SK-N-SH (cell line): ENCODE data around the gene HLA-DOB. TPM values are rescaled to one million over a fixed set of nuclear protein-coding genes. Genes with fewer than 3 reads are reported as not detected.

Source experiments
- CTCF ChIA-PET: fragments of 300-600, 350-600 bp; formaldehyde crosslinking; extraction: SDS; loops from one replicate; lab custom pipeline; 2021; lab: Yijun Ruan, JAX
- POLR2A ChIA-PET: fragments of 350-600 bp; sonication (Branson Sonifier 250); formaldehyde crosslinking; extraction: SDS; loops from one replicate; lab custom pipeline; 2020; ENCODE audit warnings: antibody characterized with exemption, inconsistent platforms; lab: Yijun Ruan, JAX
- DNase-seq: peaks from one replicate; pipeline ENCODE4 v3.0.0; 2012
- H2AFZ ChIP-seq: fragments of 200-600 bp; sonication (generic); 2 replicates; pipeline ENCODE4 v1.8.1; 2016; ENCODE audit warnings: antibody characterized with exemption, mild to moderate bottlenecking, low read depth
- H3F3A ChIP-seq: fragments of 200-600 bp; sonication (generic); replicated peaks from 2 replicates; pipeline ENCODE3; 2016; ENCODE audit warnings: antibody characterized with exemption, mild to moderate bottlenecking; ENCODE audit not compliant: insufficient read depth
- H3K27ac ChIP-seq, 2 experiments: fragments of 200-500 bp in 1 of 2; fragments of 200-600 bp in 1 of 2; sonication (Bioruptor generic) in 1 of 2; sonication (generic), shearing (Covaris generic) in 1 of 2; 2 replicates each; pipeline versions ENCODE4 v1.5.1 to v1.6.1; 2014 to 2016; ENCODE audit warnings: low read depth in 2 of 2, inconsistent platforms in 1 of 2, low read length in 1 of 2, mild to moderate bottlenecking in 1 of 2, mixed read lengths in 1 of 2
- H3K27me3 ChIP-seq: fragments of 200-600 bp; sonication (generic), shearing (Covaris generic); 2 replicates; pipeline ENCODE4 v1.6.1; 2016; ENCODE audit warnings: mixed run types; ENCODE audit not compliant: insufficient read depth
- H3K36me3 ChIP-seq, 2 experiments: fragments of 200-500 bp in 1 of 2; fragments of 200-600 bp in 1 of 2; sonication (Bioruptor generic) in 1 of 2; sonication (generic) in 1 of 2; replicated peaks in 1 of 2; 2 replicates each; pipeline versions ENCODE3 to v1.5.1; 2014 to 2016; ENCODE audit warnings: low read length in 1 of 2, mild to moderate bottlenecking in 1 of 2; ENCODE audit not compliant: insufficient read depth in 2 of 2, control insufficient read depth in 1 of 2
- H3K4me1 ChIP-seq, 2 experiments: fragments of 200-500 bp in 1 of 2; fragments of 200-600 bp in 1 of 2; sonication (Bioruptor generic) in 1 of 2; sonication (generic), shearing (Covaris generic) in 1 of 2; 2 replicates each; pipeline versions ENCODE4 v1.5.1 to v1.6.1; 2014 to 2016; ENCODE audit warnings: low read depth in 1 of 2, low read length in 1 of 2, mixed run types in 1 of 2; ENCODE audit not compliant: insufficient read depth in 2 of 2, control insufficient read depth in 1 of 2
- H3K4me2 ChIP-seq: fragments of 200-600 bp; sonication (generic), shearing (Covaris generic); 2 replicates; pipeline ENCODE4 v1.6.1; 2017; ENCODE audit warnings: mixed run types
- H3K4me3 ChIP-seq, 2 experiments: fragments of 200-500 bp in 1 of 2; fragments of 200-600 bp in 1 of 2; sonication (Bioruptor generic) in 1 of 2; sonication (generic), shearing (Covaris generic) in 1 of 2; 2 replicates each; pipeline versions ENCODE4 v1.5.1 to v1.8.1; 2014 to 2016; ENCODE audit warnings: low read depth in 2 of 2, inconsistent platforms in 1 of 2, low read length in 1 of 2, mild to moderate bottlenecking in 1 of 2, mixed read lengths in 1 of 2, moderate library complexity in 1 of 2
- H3K79me2 ChIP-seq: fragments of 200-600 bp; sonication (generic); 2 replicates; pipeline ENCODE4 v1.8.1; 2017; ENCODE audit warnings: mild to moderate bottlenecking; ENCODE audit not compliant: insufficient read depth
- H3K9ac ChIP-seq: fragments of 200-600 bp; sonication (generic); 2 replicates; pipeline ENCODE4 v1.6.1; 2017; ENCODE audit warnings: mixed run types
- H3K9me2 ChIP-seq: fragments of 200-600 bp; sonication (generic); 2 replicates; pipeline ENCODE4 v1.6.1; 2017; ENCODE audit warnings: mixed run types
- H3K9me3 ChIP-seq: fragments of 200-600 bp; sonication (generic); 2 replicates; pipeline ENCODE4 v1.6.1; 2017; ENCODE audit warnings: mixed run types, mild to moderate bottlenecking, moderate library complexity
- H4K20me1 ChIP-seq: fragments of 200-600 bp; sonication (generic); 2 replicates; pipeline ENCODE4 v1.6.1; 2017; ENCODE audit warnings: mild to moderate bottlenecking, mixed run types; ENCODE audit not compliant: insufficient read depth
- ELF1 ChIP-seq: IDR thresholded peaks from 2 replicates; pipeline ENCODE4 v1.4.0; 2012
- EZH2phosphoT487 ChIP-seq: fragments of 200-600 bp; sonication (generic); IDR thresholded peaks from 2 replicates; pipeline ENCODE4 v1.6.1; 2017; ENCODE audit warnings: low read depth, mixed run types, mild to moderate bottlenecking, antibody characterized with exemption, moderate library complexity, borderline replicate concordance
- FOXJ3 ChIP-seq: sonication (generic); formaldehyde crosslinking; IDR thresholded peaks from 2 replicates; pipeline ENCODE4 v1.5.1; 2020; ENCODE audit warnings: mild to moderate bottlenecking, missing genetic modification reagents
- GABPA ChIP-seq: IDR thresholded peaks from 2 replicates; pipeline ENCODE4 v1.4.0; 2012; ENCODE audit warnings: low read depth, mild to moderate bottlenecking
- GATA2 ChIP-seq: sonication (generic); formaldehyde crosslinking; IDR thresholded peaks from 2 replicates; pipeline ENCODE4 v1.5.0; 2020; ENCODE audit warnings: mild to moderate bottlenecking, missing genetic modification reagents
- MEF2A ChIP-seq: IDR thresholded peaks from 2 replicates; pipeline ENCODE4 v1.4.0; 2012; ENCODE audit warnings: low read depth, borderline replicate concordance
- MXI1 ChIP-seq: IDR thresholded peaks from 2 replicates; pipeline ENCODE4 v1.6.1; 2012; ENCODE audit warnings: mild to moderate bottlenecking, low read depth, low read length, improper control_type of control experiment
- NFIC ChIP-seq: IDR thresholded peaks from 2 replicates; pipeline ENCODE4 v1.4.0; 2012; ENCODE audit warnings: borderline replicate concordance
- NRF1 ChIP-seq: IDR thresholded peaks from 2 replicates; pipeline ENCODE4 v1.6.1; 2012; ENCODE audit warnings: low read depth, mild to moderate bottlenecking, low read length
- RAD21 ChIP-seq: IDR thresholded peaks from 2 replicates; pipeline ENCODE4 v1.6.1; 2012; ENCODE audit warnings: mild to moderate bottlenecking, low read length
- RFX5 ChIP-seq: IDR thresholded peaks from 2 replicates; pipeline ENCODE4 v1.6.1; 2012; ENCODE audit warnings: mild to moderate bottlenecking, improper control_type of control experiment, low read length
- SIN3A ChIP-seq: IDR thresholded peaks from 2 replicates; pipeline ENCODE4 v1.6.1; 2012; ENCODE audit warnings: low read depth, mild to moderate bottlenecking, low read length, moderate library complexity, borderline replicate concordance
- SMC3 ChIP-seq: IDR thresholded peaks from 2 replicates; pipeline ENCODE4 v1.6.1; 2012; ENCODE audit warnings: low read depth, low read length, improper control_type of control experiment
- TAF1 ChIP-seq: IDR thresholded peaks from 2 replicates; pipeline ENCODE4 v1.6.1; 2012; ENCODE audit warnings: low read depth, mild to moderate bottlenecking, low read length, moderate library complexity, borderline replicate concordance
- TCF12 ChIP-seq: IDR thresholded peaks from 2 replicates; pipeline ENCODE4 v1.4.0; 2012
- TEAD4 ChIP-seq: IDR thresholded peaks from 2 replicates; pipeline ENCODE4 v1.4.0; 2012; ENCODE audit warnings: mild to moderate bottlenecking, borderline replicate concordance; ENCODE audit not compliant: insufficient read depth
- YY1 ChIP-seq: IDR thresholded peaks from 2 replicates; pipeline ENCODE4 v1.4.0; 2012; ENCODE audit warnings: low read depth, mild to moderate bottlenecking
- WGBS: methylation state at CpG from one replicate; pipeline ENCODE4 v1.1.6; 2017; ENCODE audit warnings: low lambda C conversion rate; 5-methylcytosine and 5-hydroxymethylcytosine counted together
- polyA plus RNA-seq, 3 experiments: library from polyadenylated mRNA; depleted of rRNA; stranded (reverse); fragments of >200 nt; gene quantifications; 2 replicates each; pipeline ENCODE4 v1.2.3, GENCODE V29; 2012
- TF ChIP-seq, protein P1 (sequence below): fragments of 150-350 bp; IDR thresholded peaks from 2 replicates; pipeline ENCODE4 v1.6.1; 2016; ENCODE audit warnings: mild to moderate bottlenecking, low read depth, low read length
- TF ChIP-seq, protein P2 (sequence below): IDR thresholded peaks from 2 replicates; pipeline ENCODE4 v1.6.1; 2012; ENCODE audit warnings: mild to moderate bottlenecking, low read depth, low read length, moderate library complexity
- TF ChIP-seq, protein P3 (sequence below): fragments of 200-600 bp; sonication (generic); IDR thresholded peaks from 2 replicates; pipeline ENCODE4 v1.6.1; 2017; ENCODE audit warnings: antibody characterized with exemption, mild to moderate bottlenecking, moderate library complexity
- TF ChIP-seq, protein P4 (sequence below): IDR thresholded peaks from 2 replicates; pipeline ENCODE4 v1.4.0; 2012; ENCODE audit warnings: low read depth, borderline replicate concordance
- TF ChIP-seq, protein P5 (sequence below): IDR thresholded peaks from 2 replicates; pipeline ENCODE4; 2012

The HLA-DOB gene
- polyA plus RNA-seq, 1 of the 3 experiments (the other 2 are of a cell fraction): not detected

DNA sequence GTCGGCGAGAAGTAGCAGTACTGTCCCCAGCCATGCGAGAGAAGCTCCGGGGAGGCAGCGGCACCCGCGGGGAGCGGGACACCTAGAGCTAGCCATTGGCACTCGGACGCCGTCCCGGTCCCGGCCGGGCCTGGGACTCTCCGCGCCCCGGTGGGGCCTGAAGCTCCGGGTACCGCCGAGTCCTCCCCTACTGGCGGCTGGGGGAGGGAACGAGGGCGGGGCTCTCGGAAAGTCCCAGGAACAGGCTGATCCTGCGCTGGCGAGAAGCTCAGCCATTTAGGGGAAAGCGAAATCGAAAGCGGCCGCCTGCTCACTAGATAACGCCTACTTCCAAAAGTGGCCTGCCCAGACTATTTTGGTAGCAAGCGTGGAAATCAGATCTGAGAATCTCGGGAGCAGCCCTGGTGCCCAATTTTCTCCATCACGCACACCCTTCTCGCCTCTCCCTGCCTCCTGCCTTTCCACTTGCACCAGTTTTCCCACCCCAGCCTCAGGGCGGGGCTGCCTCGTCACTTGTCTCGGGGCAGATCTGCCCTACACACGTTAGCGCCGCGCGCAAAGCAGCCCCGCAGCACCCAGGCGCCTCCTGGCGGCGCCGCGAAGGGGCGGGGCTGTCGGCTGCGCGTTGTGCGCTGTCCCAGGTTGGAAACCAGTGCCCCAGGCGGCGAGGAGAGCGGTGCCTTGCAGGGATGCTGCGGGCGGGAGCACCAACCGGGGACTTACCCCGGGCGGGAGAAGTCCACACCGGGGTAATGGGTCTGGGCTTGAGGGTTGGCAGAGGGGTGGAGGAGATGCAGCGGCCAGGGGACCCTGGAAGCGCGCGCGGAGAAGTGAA, 37.0 kb upstream of the HLA-DOB start, which contains the start of the genes PSMB9 and TAP1:
Gene PSMB9, plus strand, starts transcription at position 652 of the 835 bp plus-strand sequence. Its CDS starts 38 bp downstream, at position 690.
Gene TAP1, minus strand, starts transcription at position 164 of the 835 bp plus-strand sequence. Its CDS starts 68 bp downstream, at position 96.
- Histone ChIP-seq H3K9me3 (no peaks in the 10 kb centered on the region), H3K79me2 (peaks cover 4% of the 10 kb centered on the region; the same call in 1 of the 2 replicates), H3K9me2 (no peaks in the 10 kb centered on the region), H3K9ac (peak within 1 kb of the TSS; percentile 71), H2AFZ (peak within 1 kb of the TSS; percentile 93), H3K4me1 (peaks cover 0 to 14% of the 10 kb centered on the region in 2 experiments; a peak in 1 of 4 replicates), H3K36me3 (peaks cover 3 to 7% of the 10 kb centered on the region in 2 experiments), H3K4me2 (peak within 1 kb of the TSS; percentile 99), H3K27me3 (no peaks in the 10 kb centered on the region), H3K4me3 (peak within 1 kb of the TSS; percentile 88 to 89), H3F3A (peaks cover 8% of the 10 kb centered on the region), H4K20me1 (no peaks in the 10 kb centered on the region), H3K27ac (peak within 1 kb of the TSS; percentile 83 to 90)
- ChIA-PET POLR2A (interaction anchor here (0.9 to 1.5 kb wide), 2 partner anchors 10 to 118 kb away, joined by 3 to 4 read pairs; no protein-coding TSS in a partner anchor), CTCF (interaction anchor here (0.8 to 8.3 kb wide), 11 partner anchors 10 to 395 kb away, joined by 3 to 137 read pairs (median 7); partner anchors contain the start of genes HLA-DMA, PSMB8 and TAP2)
- peak; percentile 87 for DNase-seq
- 1% methylated on average over 38 of the region's 68 CpGs for whole genome bisulfite sequencing
- TF ChIP-seq SIN3A (peak; percentile 62; the same call in 1 of the 2 replicates), EZH2phosphoT487 (no peak), MXI1 (peak; percentile 48; the same call in 1 of the 2 replicates), TEAD4 (no peak), NRF1 (peak; percentile 17; the same call in 1 of the 2 replicates), GATA2 (CRISPR knock-in tag) (no peak), YY1 (peak; percentile 55; the same call in 1 of the 2 replicates), MEF2A (no peak), GABPA (no peak), TCF12 (no peak), RAD21 (peak; percentile 46), SMC3 (peak; percentile 60), RFX5 (peak; percentile 99), ELF1 (no peak), TAF1 (peak; percentile 44), FOXJ3 (no peak), NFIC (no peak)
- TF ChIP-seq, protein P1, sequence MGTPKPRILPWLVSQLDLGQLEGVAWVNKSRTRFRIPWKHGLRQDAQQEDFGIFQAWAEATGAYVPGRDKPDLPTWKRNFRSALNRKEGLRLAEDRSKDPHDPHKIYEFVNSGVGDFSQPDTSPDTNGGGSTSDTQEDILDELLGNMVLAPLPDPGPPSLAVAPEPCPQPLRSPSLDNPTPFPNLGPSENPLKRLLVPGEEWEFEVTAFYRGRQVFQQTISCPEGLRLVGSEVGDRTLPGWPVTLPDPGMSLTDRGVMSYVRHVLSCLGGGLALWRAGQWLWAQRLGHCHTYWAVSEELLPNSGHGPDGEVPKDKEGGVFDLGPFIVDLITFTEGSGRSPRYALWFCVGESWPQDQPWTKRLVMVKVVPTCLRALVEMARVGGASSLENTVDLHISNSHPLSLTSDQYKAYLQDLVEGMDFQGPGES: no peak
- TF ChIP-seq, protein P2, sequence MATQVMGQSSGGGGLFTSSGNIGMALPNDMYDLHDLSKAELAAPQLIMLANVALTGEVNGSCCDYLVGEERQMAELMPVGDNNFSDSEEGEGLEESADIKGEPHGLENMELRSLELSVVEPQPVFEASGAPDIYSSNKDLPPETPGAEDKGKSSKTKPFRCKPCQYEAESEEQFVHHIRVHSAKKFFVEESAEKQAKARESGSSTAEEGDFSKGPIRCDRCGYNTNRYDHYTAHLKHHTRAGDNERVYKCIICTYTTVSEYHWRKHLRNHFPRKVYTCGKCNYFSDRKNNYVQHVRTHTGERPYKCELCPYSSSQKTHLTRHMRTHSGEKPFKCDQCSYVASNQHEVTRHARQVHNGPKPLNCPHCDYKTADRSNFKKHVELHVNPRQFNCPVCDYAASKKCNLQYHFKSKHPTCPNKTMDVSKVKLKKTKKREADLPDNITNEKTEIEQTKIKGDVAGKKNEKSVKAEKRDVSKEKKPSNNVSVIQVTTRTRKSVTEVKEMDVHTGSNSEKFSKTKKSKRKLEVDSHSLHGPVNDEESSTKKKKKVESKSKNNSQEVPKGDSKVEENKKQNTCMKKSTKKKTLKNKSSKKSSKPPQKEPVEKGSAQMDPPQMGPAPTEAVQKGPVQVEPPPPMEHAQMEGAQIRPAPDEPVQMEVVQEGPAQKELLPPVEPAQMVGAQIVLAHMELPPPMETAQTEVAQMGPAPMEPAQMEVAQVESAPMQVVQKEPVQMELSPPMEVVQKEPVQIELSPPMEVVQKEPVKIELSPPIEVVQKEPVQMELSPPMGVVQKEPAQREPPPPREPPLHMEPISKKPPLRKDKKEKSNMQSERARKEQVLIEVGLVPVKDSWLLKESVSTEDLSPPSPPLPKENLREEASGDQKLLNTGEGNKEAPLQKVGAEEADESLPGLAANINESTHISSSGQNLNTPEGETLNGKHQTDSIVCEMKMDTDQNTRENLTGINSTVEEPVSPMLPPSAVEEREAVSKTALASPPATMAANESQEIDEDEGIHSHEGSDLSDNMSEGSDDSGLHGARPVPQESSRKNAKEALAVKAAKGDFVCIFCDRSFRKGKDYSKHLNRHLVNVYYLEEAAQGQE: peak; percentile 90
- TF ChIP-seq, protein P3, sequence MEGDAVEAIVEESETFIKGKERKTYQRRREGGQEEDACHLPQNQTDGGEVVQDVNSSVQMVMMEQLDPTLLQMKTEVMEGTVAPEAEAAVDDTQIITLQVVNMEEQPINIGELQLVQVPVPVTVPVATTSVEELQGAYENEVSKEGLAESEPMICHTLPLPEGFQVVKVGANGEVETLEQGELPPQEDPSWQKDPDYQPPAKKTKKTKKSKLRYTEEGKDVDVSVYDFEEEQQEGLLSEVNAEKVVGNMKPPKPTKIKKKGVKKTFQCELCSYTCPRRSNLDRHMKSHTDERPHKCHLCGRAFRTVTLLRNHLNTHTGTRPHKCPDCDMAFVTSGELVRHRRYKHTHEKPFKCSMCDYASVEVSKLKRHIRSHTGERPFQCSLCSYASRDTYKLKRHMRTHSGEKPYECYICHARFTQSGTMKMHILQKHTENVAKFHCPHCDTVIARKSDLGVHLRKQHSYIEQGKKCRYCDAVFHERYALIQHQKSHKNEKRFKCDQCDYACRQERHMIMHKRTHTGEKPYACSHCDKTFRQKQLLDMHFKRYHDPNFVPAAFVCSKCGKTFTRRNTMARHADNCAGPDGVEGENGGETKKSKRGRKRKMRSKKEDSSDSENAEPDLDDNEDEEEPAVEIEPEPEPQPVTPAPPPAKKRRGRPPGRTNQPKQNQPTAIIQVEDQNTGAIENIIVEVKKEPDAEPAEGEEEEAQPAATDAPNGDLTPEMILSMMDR: peak; percentile 64
- TF ChIP-seq, protein P4, sequence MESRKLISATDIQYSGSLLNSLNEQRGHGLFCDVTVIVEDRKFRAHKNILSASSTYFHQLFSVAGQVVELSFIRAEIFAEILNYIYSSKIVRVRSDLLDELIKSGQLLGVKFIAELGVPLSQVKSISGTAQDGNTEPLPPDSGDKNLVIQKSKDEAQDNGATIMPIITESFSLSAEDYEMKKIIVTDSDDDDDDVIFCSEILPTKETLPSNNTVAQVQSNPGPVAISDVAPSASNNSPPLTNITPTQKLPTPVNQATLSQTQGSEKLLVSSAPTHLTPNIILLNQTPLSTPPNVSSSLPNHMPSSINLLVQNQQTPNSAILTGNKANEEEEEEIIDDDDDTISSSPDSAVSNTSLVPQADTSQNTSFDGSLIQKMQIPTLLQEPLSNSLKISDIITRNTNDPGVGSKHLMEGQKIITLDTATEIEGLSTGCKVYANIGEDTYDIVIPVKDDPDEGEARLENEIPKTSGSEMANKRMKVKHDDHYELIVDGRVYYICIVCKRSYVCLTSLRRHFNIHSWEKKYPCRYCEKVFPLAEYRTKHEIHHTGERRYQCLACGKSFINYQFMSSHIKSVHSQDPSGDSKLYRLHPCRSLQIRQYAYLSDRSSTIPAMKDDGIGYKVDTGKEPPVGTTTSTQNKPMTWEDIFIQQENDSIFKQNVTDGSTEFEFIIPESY: no peak
- TF ChIP-seq, protein P5, sequence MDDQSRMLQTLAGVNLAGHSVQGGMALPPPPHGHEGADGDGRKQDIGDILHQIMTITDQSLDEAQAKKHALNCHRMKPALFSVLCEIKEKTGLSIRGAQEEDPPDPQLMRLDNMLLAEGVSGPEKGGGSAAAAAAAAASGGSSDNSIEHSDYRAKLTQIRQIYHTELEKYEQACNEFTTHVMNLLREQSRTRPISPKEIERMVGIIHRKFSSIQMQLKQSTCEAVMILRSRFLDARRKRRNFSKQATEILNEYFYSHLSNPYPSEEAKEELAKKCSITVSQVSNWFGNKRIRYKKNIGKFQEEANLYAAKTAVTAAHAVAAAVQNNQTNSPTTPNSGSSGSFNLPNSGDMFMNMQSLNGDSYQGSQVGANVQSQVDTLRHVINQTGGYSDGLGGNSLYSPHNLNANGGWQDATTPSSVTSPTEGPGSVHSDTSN: no peak
